Measurements from ENCODE around the gene HAGHL.

Gene HAGHL

DNA sequence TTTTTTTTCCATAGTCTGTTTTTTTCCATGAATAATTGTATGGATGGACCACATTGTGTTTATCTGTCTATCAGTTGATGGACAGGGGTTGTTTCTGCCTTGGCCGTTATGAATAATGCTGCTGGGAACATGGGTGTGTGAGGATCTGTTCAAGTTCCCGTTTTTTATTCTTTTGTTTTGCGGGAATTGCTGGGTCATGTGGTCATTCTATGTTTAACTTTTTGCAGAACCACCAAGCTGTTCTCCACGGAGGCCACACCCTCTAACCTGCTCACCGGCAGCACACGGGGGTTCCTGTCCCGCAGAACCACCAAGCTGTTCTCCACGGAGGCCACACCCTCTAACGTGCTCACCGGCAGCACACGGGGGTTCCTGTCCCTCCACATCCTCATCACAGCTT lies 27.8 kb downstream of the HAGHL start:
- DNase-seq (ENCODE audit: low read depth), result no peak

DNA sequence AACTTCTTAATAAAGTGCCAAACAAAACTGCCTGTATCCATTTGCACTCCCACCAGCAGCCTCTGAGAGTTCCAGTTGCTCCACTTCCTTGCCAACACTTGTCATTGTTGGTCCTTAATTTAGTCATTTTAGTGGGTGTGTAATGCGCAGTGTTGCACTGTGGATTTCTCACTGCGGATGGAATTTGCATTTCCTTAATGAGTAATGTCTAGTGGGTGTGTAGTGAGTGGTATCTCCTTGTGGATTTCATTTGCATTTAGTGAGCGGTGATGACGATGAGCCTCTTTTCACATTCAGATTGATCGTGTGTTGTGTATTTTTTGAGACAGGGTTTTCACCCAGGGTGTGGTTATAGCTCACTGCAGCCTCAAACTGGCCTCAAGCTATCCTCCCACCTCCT lies 29.5 kb downstream of the HAGHL start:
- no peak for DNase-seq (ENCODE audit: low read depth)

DNA sequence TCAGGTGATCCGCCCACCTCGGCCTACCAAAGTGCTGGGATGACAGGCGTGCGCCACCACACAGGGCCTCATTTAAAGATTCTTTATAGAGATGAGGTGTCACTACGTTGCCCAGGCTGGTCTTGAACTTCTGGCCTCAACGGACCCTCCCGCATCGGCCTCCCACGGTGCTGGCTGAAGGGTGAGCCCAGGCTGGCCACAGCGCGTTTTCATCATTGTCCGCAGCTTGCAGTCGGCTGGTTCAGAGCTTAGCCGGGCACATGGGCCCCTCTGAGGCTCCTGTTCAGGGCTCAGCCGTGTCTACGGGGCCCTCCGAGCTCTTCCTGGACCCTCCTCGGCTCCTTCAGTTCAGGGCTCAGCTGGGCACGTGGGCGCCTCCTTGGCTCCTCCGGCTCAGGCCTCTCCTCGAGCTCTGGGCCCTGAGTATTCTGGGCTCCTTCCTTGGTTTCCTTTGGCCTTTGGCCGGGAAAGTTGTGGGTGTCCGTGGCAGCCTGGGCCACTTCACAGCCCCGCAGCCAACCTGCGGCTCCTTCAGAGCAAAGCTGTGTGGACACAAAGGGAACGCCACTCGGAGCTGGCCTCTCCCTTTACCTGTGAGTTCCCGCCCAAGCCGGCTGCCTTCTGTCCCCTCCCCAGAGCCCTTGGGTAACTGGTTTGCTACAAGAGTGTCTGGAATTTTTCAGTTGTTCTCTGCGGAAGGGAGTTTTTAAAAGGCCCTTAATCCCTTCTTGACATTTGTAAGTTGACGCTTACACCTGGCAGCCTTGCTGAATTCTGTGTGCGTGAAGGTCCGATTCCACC lies 32.4 kb downstream of the HAGHL start:
- DNase-seq (ENCODE audit: low read depth), result no peak

DNA sequence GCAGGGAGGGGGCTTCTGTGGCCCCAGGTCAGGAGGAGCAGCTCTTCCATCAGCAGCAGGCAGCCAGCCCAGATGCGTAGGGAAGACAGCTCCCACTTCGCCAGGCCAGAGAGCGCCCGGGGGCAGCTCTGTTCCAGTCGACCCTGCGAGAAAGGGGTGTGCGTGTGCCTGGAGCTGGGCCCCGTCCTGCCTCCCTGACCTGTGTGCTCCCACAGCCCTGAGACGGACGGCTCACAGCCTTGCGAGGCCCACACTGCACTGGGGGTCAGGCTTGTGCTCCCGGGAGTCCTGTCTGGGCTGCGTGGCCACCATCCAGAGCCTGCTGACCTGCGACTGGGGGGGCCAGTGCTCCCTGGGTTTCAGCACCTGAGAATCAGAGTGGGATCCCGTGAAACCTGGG lies 33.2 kb downstream of the HAGHL start:
- no peak for DNase-seq (ENCODE audit: low read depth)

DNA sequence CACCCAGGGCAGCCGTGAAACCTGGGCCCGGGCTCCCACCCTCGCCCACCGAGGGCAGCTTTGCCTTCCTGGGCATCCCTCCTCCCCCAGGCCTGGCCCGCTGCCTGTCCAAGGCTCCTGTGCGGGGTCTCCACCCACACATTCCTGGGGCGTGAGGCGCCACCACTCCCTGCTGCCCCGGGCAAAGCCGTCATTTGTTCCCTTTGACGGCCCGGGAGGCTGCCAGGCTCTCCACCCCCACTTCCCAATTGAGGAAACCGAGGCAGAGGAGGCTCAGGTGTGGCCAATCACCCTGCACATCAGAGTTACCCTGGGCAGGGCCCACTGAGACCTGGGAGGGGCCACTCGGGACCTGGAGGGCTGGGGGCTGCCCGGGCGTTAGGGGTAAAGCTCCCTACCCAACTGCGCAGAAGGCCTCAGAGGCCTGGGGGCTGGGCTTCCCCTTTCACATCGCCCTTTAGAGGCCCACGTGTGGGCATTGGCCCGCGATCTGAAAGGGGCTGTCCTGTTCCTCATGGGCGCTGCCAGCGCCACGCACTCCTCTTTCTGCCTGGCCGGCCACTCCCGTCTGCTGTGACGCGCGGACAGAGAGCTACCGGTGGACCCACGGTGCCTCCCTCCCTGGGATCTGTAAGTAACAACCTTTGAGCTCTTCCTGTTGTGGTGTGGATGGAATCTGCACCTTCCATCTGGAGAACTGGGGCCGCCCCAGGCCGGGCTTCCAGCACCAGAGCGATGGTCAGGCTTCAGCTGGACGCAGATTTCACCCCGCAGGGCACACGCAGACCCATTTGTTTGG lies 33.8 kb downstream of the HAGHL start, which contains the start of gene MSLN:
MSLN (plus strand) TSS at position 190 of the 799 bp plus-strand sequence. CDS start 1,947 bp downstream, outside the sequence.
- DNase-seq (ENCODE audit: low read depth), result no peak

DNA sequence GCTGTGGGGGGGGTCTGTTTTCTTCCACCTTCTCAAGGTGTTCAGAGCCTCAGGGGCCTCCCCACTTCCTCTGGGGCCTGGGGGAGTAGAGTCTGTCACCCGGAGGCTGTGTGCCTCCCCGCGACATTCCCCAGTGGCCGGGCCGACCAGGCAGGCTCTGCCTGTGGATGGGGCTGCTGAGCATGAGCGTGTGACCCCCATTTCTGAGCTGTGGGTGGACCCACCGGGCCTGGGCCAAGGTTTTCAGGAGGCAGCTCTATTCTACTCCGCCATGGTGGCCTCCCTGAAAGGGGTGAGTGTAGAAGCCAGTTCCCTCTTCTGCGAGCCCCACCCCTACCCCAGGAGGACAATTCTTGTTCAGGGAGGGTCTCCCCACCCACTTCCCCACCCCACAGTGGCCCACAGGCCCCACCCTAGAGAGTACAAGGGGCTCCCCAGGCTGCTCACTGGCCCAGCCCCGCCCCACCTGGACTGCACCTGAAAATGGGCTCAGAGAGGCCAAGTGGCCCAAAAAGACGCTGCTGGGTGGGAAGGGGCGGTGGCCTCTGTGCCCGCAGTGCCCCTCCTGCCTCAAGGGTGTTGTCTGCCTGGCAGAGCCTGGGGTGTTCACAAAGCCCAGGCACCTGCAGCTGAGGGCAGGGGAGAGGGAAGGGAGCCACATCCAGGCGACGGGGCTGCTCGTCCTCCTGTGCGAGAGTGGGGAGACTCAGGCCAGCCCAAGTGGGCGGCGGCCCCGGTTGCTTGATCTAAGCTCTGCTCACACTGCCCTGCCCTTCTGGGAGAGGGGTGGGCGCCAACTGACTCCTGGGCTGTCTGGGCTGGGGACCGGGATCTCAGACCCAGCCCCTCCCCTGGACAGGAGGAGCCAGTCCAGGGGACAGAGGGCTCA lies 35.0 kb downstream of the HAGHL start:
- DNase-seq (ENCODE audit: low read depth), result no peak

DNA sequence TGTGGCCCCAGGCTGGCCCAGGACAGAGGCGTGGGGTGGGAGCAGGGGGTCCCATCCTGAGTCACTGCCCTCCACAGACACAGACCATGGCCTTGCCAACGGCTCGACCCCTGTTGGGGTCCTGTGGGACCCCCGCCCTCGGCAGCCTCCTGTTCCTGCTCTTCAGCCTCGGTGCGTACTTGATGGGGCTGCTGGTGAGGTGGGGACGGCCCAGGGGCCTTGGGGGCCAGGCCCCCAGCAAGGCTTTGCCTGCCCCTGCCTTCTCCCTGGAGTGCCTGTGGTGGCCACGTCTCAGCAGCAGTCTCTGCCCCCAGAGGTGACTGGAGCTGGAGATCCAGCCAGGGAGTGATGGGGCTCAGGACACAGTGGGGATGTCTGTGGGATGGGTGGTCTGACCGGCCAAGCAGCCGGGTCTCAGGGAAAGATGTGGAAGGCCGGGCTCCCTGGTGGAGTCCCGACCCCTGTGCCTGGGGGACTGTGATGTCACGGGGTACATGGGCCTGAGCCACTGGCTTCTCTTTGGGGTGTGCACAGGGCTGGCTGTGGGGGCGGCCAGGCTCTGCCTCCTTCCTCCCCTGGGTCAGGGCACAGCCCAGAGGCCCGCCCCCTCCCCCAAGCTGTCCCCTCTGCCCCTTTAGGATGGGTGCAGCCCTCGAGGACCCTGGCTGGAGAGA lies 35.8 kb downstream of the HAGHL start:
- DNase-seq (ENCODE audit: low read depth), result no peak

DNA sequence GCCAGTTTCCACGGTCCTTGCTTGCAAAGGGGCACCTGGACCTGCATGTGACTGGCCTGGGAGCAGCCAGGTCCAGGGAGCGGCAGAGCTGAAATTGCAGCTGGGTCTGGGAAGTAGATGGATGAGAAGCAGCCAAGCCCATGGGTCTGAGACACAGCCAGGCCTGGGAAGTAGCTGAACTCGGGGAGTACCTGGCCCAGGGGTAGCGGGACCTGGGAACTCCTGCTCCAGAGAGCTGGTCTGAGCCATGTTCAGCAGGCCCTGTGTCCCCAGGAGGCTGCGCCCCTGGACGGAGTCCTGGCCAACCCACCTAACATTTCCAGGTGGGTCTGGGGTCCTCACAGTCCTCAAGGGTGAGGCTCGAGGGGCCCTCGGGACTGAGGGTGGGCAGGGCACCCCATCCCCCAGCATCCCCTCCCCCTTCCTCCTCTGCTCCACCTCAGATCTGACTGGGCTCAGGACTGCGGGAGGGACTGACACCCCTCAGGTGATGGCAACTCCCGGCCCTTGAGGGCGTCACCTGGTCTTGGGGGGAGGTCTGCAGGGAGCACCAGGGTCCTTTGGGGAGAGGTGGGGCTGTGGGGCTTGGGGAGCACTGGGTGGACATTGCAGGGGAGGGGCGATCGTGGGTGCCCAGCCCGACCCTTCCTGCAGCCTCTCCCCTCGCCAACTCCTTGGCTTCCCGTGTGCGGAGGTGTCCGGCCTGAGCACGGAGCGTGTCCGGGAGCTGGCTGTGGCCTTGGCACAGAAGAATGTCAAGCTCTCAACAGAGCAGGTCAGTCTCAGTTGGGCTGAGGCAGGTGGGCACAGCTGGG lies 36.7 kb downstream of the HAGHL start:
- DNase-seq (ENCODE audit: low read depth), result no peak

DNA sequence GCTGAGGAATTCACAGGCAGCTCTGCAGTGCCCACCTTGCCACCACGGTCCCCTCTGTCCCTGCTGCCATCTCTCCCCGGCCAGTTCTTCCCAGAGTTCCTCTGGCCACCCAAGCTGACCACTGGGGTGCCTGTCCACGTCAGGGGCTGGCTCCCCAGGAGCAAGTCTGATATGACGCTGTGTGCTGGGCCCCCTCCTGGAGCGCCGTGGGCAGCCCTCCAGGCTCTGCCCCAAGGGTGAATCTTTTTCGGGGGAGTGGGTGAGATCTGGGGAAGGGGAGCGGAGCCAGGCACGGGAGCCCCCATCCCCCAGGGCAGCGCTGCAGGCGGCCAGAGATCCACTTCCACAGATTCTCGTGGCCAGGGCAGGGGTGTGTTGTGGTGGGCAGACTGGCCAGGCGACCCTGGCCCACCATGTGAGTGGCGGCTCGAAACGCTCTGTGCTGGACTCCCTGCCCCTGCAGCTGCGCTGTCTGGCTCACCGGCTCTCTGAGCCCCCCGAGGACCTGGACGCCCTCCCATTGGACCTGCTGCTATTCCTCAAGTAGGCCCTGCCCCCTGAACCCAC lies 37.4 kb downstream of the HAGHL start:
- DNase-seq (ENCODE audit: low read depth), result no peak

DNA sequence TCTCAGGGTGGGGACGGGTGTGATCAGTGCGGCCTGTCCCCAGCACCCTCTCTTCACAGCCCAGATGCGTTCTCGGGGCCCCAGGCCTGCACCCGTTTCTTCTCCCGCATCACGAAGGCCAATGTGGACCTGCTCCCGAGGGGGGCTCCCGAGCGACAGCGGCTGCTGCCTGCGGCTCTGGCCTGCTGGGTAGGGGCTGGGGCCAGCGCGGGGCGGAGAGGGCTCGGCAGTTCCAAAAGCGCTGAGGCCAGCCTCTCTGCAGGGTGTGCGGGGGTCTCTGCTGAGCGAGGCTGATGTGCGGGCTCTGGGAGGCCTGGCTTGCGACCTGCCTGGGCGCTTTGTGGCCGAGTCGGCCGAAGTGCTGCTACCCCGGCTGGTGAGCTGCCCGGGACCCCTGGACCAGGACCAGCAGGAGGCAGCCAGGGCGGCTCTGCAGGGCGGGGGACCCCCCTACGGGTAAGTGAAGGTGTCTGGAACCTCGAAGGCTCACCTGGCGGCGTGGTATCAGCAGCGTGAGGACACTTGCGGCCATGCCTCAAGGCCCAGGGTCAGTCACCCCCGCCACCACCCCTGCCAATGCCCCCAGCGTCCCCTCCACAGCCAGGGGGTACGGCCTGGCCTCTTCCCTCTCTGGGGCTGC lies 38.1 kb downstream of the HAGHL start:
- no peak for DNase-seq (ENCODE audit: low read depth)

DNA sequence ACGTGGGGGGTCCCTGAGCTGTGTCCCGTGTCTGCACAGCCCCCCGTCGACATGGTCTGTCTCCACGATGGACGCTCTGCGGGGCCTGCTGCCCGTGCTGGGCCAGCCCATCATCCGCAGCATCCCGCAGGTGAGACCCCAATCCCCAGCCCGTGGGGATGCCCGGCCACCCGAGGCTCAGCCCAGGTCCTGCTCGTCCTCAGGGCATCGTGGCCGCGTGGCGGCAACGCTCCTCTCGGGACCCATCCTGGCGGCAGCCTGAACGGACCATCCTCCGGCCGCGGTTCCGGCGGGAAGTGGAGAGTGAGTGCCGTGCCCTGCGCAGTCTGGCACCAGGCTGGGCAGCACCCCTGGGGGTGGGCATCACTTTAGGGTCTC lies 38.6 kb downstream of the HAGHL start:
- no peak for DNase-seq (ENCODE audit: low read depth)

DNA sequence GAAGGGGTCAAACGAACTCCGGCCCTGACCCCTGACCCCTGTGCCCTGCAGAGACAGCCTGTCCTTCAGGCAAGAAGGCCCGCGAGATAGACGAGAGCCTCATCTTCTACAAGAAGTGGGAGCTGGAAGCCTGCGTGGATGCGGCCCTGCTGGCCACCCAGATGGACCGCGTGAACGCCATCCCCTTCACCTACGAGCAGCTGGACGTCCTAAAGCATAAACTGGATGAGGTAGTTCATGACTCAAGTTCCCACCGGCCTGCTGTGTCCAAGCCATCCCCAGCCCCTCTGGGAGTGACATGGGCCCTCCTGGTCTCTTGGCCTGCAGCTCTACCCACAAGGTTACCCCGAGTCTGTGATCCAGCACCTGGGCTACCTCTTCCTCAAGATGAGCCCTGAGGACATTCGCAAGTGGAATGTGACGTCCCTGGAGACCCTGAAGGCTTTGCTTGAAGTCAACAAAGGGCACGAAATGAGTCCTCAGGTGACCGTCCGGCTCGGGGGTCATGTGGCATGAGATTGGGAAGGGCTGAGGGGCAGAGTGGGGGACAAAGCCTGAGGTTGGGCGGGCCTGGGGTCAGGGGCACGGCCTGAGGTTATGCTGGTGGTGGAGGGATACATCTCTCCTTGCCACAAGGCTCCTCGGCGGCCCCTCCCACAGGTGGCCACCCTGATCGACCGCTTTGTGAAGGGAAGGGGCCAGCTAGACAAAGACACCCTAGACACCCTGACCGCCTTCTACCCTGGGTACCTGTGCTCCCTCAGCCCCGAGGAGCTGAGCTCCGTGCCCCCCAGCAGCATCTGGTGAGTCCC lies 39.3 kb downstream of the HAGHL start:
- no peak for DNase-seq (ENCODE audit: low read depth)

DNA sequence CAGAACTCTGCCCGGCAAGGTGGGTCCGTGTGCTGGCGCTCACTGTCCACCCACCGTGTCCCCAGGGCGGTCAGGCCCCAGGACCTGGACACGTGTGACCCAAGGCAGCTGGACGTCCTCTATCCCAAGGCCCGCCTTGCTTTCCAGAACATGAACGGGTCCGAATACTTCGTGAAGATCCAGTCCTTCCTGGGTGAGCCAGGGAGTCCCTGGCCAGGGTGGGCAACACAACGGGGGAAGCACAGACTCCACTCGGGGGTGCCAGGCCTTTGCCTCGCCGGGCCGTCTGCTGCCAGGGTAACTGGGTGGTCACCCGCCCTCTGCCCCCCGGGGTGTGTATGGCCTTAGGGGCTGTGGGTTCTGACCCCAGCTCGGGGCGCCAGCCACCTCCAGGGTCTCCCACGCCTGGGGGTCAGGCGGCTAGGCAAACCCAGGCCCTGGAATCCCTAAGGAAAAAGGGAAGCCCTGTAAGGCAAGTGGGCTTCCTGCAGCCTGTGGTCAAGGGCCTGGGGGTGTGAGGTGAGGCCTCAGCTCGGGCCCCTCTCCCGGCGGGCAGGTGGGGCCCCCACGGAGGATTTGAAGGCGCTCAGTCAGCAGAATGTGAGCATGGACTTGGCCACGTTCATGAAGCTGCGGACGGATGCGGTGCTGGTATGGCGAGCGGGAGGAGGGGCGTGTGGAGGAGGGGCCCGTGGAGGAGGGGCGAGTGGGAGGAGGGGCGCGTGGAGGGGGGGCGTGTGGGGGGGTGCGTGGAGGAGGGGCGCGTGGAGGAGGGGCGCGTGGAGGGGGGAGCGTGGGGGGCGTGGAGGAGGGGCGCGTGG lies 40.1 kb downstream of the HAGHL start:
- no peak for DNase-seq (ENCODE audit: low read depth)

DNA sequence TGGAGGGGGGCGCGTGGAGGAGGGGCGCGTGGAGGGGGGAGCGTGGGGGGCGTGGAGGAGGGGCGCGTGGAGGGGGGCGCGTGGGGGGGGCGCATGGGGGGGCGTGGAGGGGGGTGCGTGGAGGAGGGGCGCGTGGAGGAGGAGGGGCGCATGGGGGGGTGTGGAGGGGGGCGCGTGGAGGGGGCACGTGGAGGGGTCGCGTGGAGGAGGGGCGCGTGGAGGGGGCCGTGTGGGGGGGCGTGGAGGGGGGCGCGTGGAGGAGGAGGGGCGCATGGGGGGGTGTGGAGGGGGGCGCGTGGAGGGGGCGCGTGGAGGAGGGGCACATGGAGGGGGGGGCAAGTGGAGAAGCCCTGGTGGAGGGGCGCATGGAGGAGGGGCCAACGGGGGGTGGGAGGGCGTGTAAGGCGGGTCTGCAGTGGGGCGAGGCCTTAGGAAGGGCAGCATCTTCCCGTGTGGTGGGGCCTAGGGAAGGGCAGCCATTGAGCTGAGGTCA lies 40.9 kb downstream of the HAGHL start:
- no peak for DNase-seq (ENCODE audit: low read depth)

DNA sequence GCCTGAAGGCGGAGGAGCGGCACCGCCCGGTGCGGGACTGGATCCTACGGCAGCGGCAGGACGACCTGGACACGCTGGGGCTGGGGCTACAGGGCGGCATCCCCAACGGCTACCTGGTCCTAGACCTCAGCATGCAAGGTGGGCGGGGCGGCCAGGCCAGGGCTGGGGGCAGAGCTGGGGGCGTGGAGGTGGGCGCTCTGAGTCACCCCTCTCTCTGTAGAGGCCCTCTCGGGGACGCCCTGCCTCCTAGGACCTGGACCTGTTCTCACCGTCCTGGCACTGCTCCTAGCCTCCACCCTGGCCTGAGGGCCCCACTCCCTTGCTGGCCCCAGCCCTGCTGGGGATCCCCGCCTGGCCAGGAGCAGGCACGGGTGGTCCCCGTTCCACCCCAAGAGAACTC lies 41.5 kb downstream of the HAGHL start:
- no peak for DNase-seq (ENCODE audit: low read depth)

DNA sequence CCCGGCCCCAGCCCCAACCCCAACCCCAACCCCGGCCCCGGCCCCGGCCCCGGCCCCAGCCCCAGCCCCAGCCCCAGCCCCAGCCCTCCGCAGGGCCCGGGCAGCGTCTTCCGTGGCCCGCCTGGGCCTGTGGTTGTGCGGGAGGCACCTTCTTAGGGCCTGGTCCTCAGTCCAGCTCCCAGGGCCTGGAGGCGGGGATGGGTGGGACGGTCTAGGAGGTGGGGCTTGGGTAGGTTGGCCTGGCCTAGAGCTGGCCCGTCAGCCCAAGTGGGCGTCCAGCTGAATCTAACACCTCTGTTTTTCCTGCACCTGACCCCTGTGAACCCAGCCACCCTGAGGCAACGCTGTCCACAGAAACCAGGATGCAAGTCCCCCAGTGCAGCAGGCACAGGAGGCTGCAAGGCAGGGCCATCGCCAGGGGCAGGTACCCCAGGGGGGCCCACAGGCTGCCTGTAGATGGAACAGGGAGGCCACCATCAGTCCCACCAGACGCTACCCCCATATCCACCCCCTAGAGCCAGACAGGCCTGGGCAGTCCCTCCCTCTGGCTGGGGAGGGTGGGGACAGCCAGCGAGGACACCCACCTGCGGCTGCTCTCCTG lies 42.4 kb downstream of the HAGHL start:
- DNase-seq (ENCODE audit: low read depth), result no peak

DNA sequence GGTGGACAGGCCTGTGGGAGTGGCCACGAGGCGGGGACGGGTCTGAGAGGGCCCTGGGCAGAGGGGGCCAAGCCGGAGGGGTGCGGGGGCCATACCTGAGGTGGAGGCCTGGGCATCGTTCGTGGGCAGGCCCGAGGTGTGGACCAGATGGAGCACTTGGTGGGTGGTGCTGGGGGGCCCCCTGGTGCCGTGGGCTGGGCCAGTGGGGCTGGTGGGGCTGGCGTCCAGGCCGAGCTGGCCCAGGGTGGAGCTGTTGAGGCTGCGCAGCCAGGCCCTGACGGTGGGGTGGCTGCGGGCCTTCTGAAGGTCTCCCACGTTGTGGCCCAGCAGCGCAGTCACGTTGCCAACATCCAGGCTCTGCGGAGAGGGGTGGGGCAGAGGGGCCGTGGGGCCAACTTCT lies 43.0 kb downstream of the HAGHL start:
- no peak for DNase-seq (ENCODE audit: low read depth)

DNA sequence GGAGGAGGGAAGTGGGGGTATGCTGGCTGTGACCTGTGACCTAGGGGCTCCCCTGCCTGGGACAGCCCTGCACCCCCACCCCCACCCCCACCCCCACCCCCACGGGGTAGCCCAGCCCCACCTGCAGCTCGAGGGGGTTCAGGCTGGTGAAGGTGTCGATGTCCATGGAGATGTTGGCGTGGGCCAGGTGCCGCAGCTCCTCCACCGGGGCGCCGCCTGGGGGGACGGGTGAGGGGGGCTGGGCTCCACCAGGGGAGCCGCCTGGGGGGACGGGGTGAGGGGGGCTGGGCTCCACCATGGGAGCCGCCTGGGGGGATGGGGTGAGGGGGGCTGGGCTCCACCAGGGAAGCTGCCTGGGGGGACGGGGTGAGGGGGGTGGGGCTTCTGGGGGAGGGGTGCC lies 43.5 kb downstream of the HAGHL start:
- DNase-seq (ENCODE audit: low read depth), result no peak
